ENCODE data around the gene MATK. TPM values are rescaled to one million over a fixed set of nuclear protein-coding genes. Genes with fewer than 3 reads are reported as not detected.

Gene MATK
- total RNA-seq, 3 donors from 2014 or later: 2.2 to 3.6 (median 2.4) TPM

DNA sequence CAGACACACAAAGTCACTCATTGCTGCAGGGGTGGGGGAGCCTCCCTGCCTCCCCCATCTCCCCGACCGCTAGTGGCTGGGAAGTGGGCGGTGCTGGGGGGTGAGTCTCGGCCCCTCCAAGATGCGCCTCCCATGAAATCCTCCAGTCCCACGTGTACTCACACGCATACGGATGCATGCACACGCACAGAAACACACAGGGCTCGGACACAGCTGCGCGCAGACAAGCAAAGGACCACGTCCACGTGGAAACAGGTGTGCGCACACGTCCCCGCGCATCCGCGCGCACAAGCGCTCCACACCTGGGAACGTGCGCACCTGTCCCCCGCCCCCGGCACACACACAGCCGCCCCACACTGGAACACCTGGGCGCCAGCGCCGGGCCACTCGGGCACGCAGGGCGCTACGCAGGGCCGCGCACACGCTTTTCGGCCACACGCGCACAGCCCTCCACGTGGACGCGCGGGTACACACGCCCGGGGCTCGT lies 687 bp downstream of the MATK start:
- peak in 1 of 3 donors; percentile 45 for DNase-seq
- Histone ChIP-seq H3K4me1 (ENCODE audit: low read depth) (no peaks in the 10 kb centered on the region), H3K4me3 (peak overlapping the region; percentile 9), H3K36me3 (ENCODE audit: low read depth) (no peaks in the 10 kb centered on the region), H3K9me3 (peaks cover 21% of the 10 kb centered on the region)
- TF ChIP-seq, protein P1, sequence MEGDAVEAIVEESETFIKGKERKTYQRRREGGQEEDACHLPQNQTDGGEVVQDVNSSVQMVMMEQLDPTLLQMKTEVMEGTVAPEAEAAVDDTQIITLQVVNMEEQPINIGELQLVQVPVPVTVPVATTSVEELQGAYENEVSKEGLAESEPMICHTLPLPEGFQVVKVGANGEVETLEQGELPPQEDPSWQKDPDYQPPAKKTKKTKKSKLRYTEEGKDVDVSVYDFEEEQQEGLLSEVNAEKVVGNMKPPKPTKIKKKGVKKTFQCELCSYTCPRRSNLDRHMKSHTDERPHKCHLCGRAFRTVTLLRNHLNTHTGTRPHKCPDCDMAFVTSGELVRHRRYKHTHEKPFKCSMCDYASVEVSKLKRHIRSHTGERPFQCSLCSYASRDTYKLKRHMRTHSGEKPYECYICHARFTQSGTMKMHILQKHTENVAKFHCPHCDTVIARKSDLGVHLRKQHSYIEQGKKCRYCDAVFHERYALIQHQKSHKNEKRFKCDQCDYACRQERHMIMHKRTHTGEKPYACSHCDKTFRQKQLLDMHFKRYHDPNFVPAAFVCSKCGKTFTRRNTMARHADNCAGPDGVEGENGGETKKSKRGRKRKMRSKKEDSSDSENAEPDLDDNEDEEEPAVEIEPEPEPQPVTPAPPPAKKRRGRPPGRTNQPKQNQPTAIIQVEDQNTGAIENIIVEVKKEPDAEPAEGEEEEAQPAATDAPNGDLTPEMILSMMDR (IDR thresholded peaks at IDR 0.05): no peak
- ATAC-seq: peak; percentile 36
- intact Hi-C loops (cut with DNase I, micrococcal nuclease): no loop called here

GRCh38 chr19:3784607-3785450 lies 1.4 kb downstream of the MATK start:
- intact Hi-C loops (cut with DNase I, micrococcal nuclease): no loop called here
- no peaks in the 10 kb centered on the region for H3K36me3 ChIP-seq (ENCODE audit: low read depth)
- TF ChIP-seq, protein P1 (IDR thresholded peaks at IDR 0.05): no peak
- H3K4me3 ChIP-seq: no peak overlapping the region
- H3K9me3 ChIP-seq: peaks cover 21% of the 10 kb centered on the region
- peak; percentile 5 for ATAC-seq
- DNase-seq: peak in 1 of 3 donors; percentile 51
- no peaks in the 10 kb centered on the region for H3K4me1 ChIP-seq (ENCODE audit: low read depth)

DNA sequence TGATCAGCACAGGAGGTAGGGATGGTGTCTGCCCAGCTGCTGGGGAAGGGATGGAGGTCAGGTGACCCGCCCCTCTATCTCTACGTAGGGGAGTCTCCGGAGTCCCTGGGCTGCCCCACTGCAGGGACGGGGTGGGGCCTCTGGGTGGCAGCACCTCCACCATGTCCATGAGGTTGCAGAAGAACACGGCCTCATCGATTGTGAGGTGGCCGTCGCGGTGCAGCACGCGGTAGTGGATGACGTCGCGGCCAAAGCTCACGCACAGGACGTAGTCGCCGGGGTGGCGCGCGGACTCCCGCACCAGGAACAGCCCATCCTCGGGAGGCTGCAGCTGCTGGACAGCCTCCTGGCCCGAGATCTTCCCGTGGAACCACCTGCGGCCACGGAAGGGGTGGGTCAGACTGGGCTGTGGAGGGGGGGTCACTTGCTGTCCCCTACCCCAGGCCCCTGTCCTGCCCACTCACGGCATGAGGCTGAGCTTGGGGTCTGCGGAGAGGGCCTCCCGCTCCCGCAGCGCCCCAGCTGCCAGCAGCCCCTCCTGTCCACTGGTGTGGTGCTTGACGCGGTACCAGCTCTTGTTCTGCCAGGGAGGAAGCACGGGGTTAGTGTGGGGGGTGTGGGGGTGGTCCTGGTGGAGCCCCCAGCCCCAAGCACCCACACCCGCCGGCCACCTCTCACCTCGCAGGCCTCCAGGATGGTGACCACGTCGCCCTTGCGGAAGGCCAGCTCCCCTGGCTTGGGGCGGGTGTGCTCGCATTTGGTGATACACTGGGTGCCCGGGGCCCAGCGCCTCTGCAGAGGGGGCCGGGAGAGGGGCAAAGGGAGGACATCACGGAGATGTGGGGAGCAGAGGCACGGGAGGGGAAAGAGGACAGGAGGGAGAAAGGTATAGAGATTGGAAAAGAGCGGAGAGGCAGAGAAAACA lies 2.3 kb downstream of the MATK start:
- intact Hi-C loops (cut with DNase I, micrococcal nuclease): no loop called here
- ATAC-seq (peak; percentile 35), DNase-seq (peak in 1 of 3 donors; percentile 49)
- TF ChIP-seq, protein P1 (IDR thresholded peaks at IDR 0.05): no peak
- no peak overlapping the region for H3K4me3 ChIP-seq
- H3K9me3 ChIP-seq: peaks cover 21% of the 10 kb centered on the region
- H3K4me1 ChIP-seq (ENCODE audit: low read depth): no peaks in the 10 kb centered on the region
- H3K36me3 ChIP-seq (ENCODE audit: low read depth): no peaks in the 10 kb centered on the region

DNA sequence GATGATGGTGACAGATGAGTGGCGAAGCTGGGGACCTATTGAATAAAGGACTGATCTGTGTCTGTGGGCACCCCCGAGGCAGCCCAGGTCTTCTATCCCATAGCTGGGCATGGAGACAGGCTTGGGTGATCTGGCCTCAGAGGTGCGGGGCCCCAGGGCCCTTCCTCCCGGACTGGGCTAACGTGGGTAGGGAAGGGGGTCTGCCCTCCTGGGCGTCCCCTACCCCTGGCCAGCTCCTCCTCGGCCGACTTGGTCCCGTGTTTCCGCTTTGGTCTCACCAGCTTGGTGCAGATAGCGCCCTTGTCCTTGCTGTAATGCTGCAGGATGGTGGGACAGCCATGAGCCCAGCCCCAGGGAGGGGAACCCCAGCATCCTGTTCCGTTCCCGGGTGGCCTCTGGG lies 3.3 kb downstream of the MATK start:
- H3K4me3 ChIP-seq: no peak overlapping the region
- TF ChIP-seq, protein P1 (IDR thresholded peaks at IDR 0.05): no peak
- peaks cover 21% of the 10 kb centered on the region for H3K9me3 ChIP-seq
- no peak for ATAC-seq
- intact Hi-C loops (cut with DNase I, micrococcal nuclease): no loop called here
- no peaks in the 10 kb centered on the region for H3K36me3 ChIP-seq (ENCODE audit: low read depth)
- no peaks in the 10 kb centered on the region for H3K4me1 ChIP-seq (ENCODE audit: low read depth)
- no peak for DNase-seq

- intact Hi-C loops (cut with DNase I, micrococcal nuclease): no loop called here
- Histone ChIP-seq H3K9me3 (peaks cover 21% of the 10 kb centered on the region), H3K4me1 (ENCODE audit: low read depth) (no peaks in the 10 kb centered on the region), H3K4me3 (no peak overlapping the region), H3K36me3 (ENCODE audit: low read depth) (no peaks in the 10 kb centered on the region)
- TF ChIP-seq, protein P1 (IDR thresholded peaks at IDR 0.05): no peak
- no peak for ATAC-seq
- DNase-seq: no peak
Measured at GRCh38 chr19:3782330-3782729, 3.9 kb downstream of the MATK start.
